NCI-H2029 treated with DMSO at 0.1 percent for 48 hours (cell line): ENCODE data around the gene C17orf100.
"Not testable (repeated sequence)": the region's sequence is repeated elsewhere in the genome, so short reads cannot be mapped to it uniquely, and the experiment has no call there.

Experiments
- DNase-seq: peaks from one replicate; lab custom pipeline; 2025; lab: John Stamatoyannopoulos, UW

The C17orf100 gene

DNA sequence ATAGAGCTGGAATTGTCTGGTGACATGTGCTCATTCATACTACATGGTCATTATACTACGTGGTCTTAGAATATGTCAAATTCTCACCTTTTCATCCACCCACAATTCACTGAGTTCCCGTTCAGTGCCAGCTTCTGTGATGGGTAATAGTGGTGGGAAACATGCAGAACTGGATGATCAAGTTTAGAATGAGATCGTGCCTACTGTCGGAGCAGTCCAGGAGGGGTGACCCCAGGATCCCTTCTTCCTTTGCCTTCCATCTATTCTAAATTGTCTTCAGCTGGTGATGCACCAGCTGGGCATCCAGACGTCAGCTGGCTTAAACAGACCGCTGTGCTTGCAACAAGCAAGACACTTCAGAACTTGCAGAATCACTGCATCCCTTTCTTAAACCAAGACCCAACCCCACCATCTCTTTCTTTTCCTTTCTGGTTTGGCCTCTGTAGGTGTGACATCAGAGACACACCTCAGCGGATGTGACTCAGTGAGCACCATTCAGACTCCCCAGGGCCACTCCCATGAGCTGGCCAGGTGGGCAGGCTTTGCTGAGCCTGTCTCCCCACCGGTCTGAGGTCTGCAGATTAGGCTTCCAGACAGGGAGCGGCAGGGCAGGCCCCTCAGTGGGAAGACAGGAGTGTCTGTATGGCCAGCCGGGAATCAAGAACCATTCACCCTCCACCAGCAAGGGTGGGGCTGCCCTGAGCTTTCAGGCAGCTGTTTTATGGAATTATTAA, 18.1 kb downstream of the C17orf100 start:
- no peak for DNase-seq

DNA sequence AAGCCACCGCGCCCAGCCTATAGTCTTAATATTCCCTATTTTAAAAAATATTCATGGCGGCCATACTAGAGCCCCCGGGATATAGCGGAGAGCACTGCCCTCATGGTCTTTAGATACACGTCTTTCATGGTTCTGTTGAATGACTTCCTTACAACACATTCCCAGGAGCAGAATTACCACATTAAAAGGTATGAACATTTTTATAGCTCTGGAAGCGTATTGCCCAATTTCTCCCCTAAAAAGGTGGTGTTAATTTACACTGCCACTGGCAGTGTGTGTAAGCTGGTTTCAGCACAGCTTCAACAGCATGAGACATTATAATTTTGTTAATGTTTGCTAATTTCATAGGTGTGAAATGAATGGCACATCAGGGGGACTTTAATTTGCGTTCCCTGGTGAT, 19.0 kb downstream of the C17orf100 start:
- DNase-seq: no peak

DNA sequence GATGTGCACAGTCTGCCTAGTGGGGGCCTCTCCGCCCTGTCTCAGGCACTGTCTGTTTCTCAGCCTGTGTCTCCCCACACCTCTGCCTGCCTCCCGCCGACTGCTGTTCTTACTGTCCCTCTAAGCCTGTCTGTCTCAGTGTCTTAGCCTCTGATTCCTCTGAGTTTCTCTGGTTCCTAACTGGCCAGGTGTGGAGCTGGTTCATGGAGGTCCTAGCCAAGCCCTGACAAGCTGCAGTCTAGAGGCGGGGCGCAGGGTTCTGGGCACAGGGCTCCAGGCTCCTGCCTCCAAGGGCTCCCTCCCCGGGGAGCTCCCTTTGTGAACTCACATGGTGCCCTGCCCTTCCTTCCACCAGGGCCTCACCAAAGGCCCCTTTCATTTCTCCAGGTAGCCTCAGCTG, 19.4 kb downstream of the C17orf100 start:
- no peak for DNase-seq

DNA sequence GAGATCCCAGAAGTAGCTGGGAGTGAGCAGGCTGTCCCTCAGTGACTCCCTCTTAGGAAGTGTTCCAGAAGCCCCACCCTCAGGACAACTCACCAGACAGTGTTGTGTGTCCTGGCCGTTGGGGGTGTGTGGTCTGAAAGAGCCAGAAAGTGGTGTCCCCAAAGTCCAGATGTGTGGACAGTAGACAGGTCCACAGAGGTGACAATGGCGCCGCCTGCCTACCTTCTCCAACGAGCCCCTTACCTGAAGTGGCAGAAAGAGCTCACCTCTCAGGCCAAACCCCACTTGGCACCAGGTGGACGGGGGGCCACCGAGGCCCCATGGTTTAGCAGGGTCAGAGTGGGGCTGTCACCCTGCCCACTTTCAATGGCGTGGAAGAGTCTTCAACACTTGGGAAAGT, 19.9 kb downstream of the C17orf100 start:
- DNase-seq: no peak

DNA sequence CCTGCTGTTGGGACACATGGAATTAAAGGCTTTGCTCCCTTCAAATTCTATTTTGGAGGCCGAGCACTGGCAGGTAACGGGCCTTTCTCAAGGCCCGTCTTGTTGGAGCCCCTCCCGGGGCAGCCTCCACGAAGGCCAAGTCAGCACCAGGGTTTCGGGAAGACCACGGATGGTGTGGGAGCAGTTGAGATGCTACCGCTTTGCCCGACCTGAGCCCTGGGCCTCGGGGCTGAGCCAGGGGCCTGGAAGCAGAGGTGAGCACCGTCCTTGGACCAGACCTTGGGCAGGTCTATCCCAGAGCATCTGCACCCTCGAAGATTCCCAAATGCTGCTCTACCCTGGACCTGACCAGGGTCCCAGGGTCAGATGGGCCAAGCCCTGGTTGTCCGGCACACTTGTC, 23.0 kb downstream of the C17orf100 start:
- DNase-seq: no peak

DNA sequence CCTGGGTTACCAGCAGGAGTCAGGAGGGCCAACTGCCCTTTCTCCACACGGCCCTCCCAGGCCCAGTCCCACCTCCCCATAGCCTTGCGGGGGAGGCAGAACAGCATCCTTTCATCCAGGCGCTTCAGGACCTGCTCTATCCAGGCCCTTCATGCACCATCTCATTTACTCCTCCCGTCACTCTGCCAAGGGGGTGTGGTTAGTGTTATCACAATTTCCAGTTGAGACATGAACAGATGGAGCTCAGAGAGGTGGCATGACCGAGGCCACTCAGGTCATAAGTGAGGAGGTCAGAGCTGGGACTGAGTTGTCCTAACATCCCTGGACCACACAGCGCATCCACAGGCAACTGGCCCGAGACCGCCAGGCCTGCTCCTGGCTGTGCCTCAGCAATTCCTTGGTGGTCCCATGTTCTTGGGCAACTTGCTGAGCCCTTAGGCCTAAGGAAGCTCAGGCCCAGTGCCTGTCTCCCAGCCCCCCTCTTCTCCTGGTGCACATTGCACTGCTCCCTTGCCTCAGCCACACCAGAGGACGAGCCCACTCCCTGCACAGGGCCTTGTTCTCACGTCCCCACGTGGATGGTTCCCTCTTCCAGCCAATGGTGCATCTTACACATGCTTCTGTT, 23.8 kb downstream of the C17orf100 start:
- no peak for DNase-seq

DNA sequence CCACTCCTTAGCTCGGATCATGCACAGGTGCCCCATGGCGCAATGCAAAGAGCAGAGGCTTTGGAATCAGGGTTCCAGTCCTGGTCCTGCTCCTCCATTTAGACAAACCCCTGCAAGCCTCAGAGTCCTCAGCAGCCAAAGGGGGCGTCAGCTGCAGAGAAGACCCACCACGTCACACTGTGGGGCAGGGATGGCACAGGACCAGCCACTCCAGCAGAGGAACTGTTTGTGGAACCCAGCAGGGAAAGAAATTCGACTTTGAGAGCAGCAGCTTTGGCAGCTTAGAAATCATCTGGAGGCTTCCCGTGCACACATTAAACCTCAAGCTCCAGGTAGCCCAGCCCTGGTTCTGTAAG, 25.2 kb downstream of the C17orf100 start:
- DNase-seq: no peak

DNA sequence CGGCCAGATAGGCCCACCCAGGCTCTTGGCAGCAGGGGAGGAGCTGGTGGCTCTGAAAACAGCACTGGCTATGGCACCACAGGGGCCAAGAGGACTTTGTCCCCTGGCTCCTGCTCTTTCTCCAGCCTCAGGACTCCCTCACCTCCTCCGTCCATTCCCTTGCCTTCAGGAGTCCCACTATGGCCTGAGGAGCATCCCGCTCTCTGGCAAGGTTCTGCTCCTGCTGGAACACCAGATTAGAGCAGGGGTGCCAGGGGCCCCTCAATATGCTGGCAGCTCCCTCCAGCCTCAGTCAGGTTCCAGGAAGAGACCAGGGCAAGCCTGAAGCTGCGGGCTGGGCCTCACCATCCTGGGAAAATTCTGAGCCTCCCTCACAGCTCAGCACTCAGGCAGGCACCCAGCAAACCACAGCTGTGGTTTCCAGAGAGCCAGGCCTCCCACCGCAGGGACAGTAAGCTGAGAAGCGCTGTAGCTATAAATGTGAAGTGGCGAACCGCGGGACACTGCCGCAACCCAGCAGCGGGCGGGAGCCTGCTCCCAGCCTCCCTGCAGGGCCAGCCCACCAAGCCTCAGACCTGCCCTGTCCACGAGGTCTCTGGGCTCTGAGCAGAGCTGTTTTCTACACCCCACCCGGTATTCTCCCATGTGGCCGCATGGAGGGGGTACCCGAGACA, 25.7 kb downstream of the C17orf100 start:
- no peak for DNase-seq

DNA sequence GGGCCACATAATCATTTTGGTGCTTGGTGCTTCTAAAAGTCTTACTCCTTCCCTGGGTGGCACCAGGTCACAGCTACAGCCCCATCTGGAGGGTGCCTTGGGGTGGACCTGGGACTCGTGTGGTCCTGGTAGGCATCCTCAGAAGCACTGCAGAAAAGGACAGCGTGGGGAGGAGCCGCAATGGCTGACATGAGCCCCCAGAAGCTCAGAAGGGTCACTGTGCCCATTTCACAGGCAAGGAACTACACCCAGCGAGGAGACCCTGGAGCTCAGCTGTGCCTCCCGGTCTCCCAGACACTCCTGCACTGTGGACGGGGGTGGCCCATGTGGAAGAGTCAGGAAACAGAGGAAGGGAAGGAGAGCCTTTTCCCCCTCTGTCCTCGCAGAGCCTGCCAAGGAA, 26.4 kb downstream of the C17orf100 start:
- no peak for DNase-seq

DNA sequence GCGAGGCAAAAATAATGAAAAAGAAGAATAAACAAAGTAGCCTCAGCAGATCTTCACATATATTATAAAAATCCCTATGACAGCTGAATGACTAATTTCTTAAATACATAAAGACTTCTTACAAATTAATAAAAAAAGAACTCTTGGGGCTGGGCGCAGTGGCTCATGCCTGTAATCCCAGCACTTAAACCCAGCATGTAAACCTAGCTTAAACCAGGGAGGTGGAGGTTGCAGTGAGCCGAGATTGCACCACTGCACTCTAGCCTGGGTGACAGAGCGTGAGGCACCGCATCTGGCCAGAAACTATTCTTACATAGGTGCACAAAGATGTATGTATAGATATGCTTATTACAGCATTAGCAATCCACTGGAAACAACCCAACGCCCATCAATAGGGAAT, 27.7 kb downstream of the C17orf100 start:
- no peak for DNase-seq

DNA sequence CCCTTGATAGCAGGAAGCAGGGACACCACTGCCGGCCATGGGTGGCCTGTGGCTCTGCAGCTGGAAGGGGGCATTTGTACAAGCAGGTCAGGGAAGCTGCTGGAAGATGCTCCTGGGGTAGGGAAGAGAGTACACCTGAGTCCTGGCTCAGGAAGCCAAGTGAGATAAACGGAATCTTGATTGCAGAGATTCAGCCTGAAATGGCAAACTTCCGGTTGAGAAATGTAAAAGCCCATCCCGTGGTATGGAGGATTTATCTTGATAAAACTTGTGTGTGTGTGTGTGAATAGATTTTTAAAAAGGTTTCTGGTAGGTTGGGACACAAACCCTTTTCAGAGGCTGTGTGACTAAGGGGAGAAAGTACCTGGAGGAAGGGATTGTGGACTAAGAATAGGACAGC, 29.6 kb downstream of the C17orf100 start:
- DNase-seq: no peak

DNA sequence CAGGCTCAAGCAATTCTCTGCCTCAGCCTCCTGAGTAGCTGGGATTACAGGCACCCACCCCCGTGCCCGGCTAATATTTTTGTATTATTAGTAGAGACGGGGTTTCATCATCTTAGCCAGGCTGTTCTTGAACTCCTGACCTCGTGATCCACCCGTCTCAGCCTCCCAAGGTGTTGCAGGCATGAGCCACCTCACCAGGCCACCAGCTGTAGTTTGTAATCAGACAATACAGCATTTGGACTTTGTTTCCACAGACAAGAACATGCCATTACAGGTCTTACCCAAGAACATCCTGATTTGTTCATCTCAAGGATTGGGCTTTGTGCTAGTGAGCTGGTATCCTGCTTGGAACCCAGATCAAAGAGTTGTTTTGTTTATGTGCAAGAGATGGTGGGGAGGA, 30.1 kb downstream of the C17orf100 start:
- no peak for DNase-seq

DNA sequence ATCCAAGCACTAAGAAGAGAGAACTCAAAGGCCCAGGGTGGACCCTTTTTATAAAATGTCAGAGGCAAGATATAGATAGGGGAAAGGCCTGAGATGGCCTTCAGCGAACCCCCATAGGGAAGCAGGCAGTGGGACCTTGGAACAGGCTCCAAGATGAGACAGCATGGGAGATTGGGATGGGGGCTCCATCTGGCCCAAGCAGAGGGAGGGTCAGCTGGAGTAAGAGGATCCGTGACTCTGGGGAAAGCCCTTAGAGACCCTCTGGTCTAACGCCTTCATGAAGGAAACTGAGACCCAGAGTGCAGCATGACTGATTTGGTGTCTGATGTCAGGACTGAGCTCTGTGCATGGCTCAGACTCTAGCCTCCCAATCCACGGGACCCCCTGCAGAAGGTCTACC, 30.8 kb downstream of the C17orf100 start:
- no peak for DNase-seq

DNA sequence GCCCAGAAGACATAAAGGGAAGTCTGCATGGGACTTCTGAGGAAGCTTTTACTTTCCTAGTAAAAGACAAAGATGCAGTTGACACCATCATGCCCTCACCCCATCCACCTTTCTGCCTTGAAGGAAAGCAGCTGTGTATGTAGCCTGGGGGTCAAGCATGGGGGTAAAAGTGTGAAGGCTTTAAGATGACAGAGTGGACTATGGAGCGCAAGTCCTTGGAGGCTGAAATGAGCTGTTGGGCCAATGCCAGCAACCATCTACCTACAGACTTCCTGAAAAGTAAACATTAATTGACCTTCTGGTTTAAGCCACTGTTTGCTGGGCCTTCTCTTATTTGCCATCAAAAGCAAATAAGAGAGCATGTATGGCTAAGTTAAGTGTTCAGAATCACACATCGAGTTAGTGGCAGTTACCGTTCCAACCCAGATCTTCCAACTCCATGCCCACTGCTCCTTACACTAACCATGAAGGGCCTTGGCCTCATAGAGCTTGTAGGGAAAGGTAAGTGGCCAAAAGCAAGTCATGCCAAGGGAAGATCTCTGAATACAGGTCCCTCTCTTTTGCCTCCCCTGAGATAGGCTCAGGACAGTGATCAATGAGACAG, 31.6 kb downstream of the C17orf100 start:
- no peak for DNase-seq

DNA sequence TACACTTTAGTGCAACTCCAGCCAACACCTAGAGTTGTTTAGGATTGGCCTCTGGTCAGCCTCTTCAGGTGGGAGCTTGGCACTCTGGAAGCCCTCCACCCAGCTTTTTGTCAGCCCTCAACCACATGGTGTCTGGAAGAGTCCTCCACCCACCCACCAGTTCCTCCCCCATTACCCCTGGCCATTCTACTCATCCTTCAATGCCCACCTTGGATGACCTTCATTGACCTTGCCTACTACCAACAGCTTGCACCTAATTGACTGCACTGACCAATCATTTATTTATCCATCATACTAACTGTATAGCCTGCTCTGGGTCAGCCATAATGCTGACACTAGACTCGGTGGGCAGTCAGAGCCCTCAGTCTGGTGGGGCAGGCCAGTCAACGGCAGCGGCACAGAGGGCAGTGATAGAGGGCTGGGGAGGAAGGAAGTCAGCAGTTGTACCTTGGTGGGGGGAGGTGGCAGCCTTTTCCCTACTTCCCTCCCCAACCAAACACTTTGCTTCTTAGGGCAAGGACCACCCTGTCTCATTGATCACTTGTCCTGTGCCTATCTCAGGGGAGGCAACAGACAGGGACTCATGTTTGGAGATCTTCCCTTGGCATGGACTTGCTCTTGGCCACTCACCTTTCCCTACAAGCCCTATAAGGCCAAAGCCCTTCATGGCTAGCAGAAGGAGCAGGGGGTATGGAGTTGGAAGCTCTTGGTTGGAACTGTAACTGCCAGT, 32.3 kb downstream of the C17orf100 start:
- DNase-seq: no peak

DNA sequence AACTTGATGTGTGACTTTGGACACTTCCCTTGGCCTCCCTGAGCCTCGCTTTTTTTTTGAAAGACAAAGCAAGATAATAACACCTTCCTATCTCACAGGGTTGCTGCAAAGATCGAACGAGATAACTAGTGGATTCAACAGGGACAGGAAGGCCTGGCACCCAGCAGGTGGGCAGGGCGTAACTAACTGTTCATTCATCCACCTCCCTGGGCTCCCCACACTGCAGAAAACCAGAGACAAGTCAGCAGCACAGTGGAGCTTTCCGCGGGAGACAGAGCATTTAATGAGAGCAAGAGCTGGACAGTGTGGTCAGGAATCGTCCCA, 32.9 kb downstream of the C17orf100 start:
- no peak for DNase-seq

DNA sequence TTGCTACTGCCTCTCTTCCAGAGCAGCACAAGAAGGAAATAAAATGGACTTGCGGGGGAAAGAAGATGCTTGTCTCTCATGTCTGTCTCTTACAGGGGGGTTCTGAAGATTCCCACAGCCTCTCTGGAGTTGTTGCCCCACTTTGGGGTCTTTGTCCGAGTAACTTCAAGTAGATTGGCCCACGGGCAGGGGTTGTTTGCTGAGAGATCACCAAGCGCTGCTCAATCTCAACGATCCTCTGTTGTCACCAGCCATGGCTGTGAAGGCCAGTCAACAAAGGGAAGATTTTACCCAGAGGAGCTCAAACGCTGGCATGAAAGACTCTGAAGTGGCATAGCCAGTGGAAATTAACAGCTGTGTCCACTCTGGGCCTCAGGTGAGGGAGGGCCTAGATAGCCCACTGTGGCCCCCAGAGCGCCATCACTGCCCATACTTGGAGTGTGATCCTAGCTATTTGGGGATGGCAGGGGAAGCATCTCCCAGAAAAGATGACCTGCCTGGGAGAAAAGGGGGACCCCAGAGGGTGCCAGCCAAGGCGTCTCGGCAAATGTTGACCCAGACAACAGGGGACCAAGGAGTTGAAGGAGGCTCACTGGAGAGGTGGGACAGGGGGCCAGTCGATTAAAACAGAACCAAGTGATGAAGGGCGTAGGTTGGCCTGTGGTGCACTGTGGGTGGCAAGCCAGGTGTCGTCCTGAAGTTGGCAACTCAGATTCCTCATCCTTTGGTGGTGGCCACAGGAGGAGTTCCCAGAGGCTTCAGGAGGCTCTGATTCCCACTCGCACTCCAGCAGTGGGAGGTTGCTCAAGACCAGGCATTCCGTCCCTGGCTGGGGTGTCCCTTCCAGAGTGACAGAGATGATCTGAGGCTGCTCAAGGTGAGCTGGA, 33.6 kb downstream of the C17orf100 start:
- no peak for DNase-seq

DNA sequence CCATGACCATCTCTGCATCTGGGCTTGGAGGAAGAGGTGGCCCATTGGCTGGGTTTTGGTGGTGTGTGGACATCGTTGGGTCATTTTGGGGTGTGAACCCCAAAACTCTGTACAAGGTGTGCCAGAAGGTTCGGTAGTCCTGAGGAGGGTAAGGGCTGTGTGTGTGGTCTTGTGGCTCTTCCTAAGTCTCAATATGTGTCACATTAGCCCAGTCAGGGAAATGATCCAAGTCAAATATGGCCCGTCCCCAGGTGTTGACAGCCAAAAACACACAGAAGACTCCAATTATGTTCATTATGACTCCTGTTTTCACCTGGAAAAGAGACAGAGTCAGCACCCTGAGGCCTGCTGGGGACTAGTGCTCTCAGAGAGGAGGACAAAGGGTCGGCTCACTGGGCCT, 34.5 kb downstream of the C17orf100 start:
- DNase-seq: no peak

DNA sequence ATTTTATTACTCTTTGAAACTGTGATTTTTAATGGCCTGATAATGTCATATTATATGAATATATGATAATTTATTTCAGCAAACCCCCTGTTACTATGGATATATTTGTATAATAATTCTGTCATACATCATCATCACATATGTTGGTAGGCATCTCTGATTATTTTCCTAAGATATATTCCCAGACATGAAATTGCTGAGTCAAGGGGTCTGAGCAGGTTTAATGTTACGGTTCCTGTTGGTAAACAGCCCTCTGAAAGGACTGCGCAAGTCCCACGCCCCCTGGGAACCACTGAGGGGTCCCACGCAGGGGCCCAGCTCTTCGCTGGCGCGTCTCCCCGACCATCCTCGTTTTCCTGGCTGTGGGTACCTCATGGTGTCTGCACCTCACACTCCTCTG, 37.4 kb downstream of the C17orf100 start:
- no peak for DNase-seq

DNA sequence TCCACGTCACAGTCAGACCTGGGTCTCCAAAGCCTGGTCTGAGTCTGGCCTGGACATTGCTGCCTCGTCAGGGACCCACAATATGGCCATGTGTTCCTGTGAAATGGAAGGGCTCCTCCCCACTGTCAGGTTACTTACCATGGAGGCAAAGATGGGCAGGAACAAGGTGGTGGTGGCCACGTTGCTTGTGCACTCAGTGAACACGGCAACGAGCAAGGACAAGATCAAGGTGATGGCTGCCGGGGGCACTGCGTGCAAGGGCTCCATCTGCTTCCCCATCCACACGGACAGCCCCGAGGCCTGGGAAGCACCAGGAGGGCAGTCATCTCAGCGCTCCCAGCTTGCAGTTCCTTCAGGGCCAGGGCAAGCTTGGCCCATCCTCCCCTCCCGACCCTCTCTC, 39.1 kb downstream of the C17orf100 start:
- no peak for DNase-seq

DNA sequence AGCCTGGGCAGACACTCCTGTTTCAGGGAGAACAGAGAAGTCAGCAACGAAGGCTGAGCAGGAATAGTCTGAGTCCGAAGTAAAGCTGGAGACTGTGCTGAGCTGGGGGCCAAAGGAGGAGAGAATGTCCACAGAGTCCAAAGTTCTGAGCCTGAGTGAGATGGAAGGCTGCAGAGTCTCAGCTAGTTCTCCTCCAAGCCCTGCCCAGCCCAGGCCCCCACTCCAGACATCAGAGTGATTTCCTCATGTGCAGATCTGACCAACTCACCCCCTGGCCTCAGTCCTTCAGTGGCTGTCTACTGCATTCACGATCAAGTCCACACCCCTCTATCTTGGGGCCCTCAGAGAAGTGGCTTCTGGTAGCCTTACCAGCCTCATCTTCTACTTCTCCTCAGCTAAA, 40.0 kb downstream of the C17orf100 start:
- DNase-seq: no peak

DNA sequence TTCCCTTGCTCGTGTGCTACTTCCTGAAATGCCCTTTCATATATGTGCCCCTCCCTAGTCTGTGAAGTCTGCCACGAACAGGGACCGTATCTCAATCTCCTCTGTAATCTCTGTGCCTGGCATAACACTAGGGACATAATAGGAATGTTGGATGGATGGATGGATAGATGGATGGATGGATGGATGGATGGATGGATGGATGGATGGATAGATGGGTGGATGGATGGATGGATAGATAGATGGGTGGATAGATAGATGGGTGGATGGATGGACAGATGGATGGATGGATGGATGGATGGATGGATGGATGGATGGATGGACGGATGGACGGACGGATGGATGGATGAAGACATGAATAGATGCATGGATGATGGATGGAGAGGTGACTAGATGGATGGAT, 40.4 kb downstream of the C17orf100 start:
- DNase-seq: not testable (repeated sequence)
